Spinal cord (tissue), 10 donors: ENCODE results near the gene RRP15. TPM values are rescaled to one million over a fixed set of nuclear protein-coding genes. Genes with fewer than 3 reads are reported as not detected.

ENCODE experiments used
- DNase-seq, 6 donors: peaks; one replicate each; pipeline versions ENCODE4 v3.0.0 to v3.0.0-alpha.2; 2013 to 2015; ENCODE audit warnings: low spot score in 6 of 6, low read depth in 4 of 6
- H3K27ac ChIP-seq: one replicate; pipeline ENCODE4 v1.5.1; 2013; ENCODE audit warnings: low read depth, low read length, control low read depth
- H3K27me3 ChIP-seq: one replicate; pipeline ENCODE4 v1.6.1; 2013; ENCODE audit warnings: low read length; ENCODE audit not compliant: control insufficient read depth, insufficient read depth
- H3K36me3 ChIP-seq: one replicate; pipeline ENCODE4 v1.6.1; 2013; ENCODE audit warnings: low read length; ENCODE audit not compliant: control insufficient read depth, insufficient read depth
- H3K4me1 ChIP-seq: one replicate; pipeline ENCODE4 v1.6.1; 2013; ENCODE audit warnings: low read length; ENCODE audit not compliant: control insufficient read depth, insufficient read depth
- H3K4me3 ChIP-seq: one replicate; pipeline ENCODE4 v1.5.1; 2013; ENCODE audit warnings: low read depth, low read length, control low read depth
- H3K9me3 ChIP-seq: one replicate; pipeline ENCODE4 v1.6.1; 2013; ENCODE audit warnings: low read length; ENCODE audit not compliant: control insufficient read depth, insufficient read depth
- WGBS: methylation state at CpG from one replicate; pipeline ENCODE4 v1.1.5; 2013; ENCODE audit warnings: missing lambda C conversion rate; ENCODE audit not compliant: insufficient coverage; 5-methylcytosine and 5-hydroxymethylcytosine counted together
- polyA plus RNA-seq, 2 donors: library from polyadenylated mRNA; unstranded; fragments of 120-200 nt; gene quantifications; one replicate each; pipeline ENCODE4 v1.2.1, GENCODE V29; 2013; ENCODE audit not compliant: insufficient read length in 2 of 2
- total RNA-seq, 2 donors: library from RNA; depleted of rRNA in 1 of 2; stranded (reverse); fragments of 120-200 nt in 1 of 2; fragments of >200 nt in 1 of 2; gene quantifications; one replicate each; pipeline versions ENCODE4 v1.2.3 to v1.2.4, GENCODE V29; 2013 to 2014
- donor health status: healthy.

The RRP15 gene
- total and polyA plus RNA-seq, 4 donors = 10.3 to 15.5 (median 14.0) TPM

- no peak overlapping the region for H3K4me3 ChIP-seq
- 83% methylated on average over 1 of the region's 1 CpG for WGBS
- H3K27ac ChIP-seq = no peak overlapping the region
- no peaks in the 10 kb centered on the region for H3K9me3 ChIP-seq
- DNase-seq = no peak
- no peaks in the 10 kb centered on the region for H3K27me3 ChIP-seq
- H3K36me3 ChIP-seq = peaks cover 5% of the 10 kb centered on the region
- peaks cover 6% of the 10 kb centered on the region for H3K4me1 ChIP-seq
Observed at GRCh38 chr1:218363141-218363540, 78.0 kb downstream of the RRP15 start.

GRCh38 chr1:218364028-218364710 is 79.1 kb downstream of the RRP15 start:
- WGBS = 74% methylated on average over 6 of the region's 8 CpGs
- peaks cover 6% of the 10 kb centered on the region for H3K4me1 ChIP-seq

DNA sequence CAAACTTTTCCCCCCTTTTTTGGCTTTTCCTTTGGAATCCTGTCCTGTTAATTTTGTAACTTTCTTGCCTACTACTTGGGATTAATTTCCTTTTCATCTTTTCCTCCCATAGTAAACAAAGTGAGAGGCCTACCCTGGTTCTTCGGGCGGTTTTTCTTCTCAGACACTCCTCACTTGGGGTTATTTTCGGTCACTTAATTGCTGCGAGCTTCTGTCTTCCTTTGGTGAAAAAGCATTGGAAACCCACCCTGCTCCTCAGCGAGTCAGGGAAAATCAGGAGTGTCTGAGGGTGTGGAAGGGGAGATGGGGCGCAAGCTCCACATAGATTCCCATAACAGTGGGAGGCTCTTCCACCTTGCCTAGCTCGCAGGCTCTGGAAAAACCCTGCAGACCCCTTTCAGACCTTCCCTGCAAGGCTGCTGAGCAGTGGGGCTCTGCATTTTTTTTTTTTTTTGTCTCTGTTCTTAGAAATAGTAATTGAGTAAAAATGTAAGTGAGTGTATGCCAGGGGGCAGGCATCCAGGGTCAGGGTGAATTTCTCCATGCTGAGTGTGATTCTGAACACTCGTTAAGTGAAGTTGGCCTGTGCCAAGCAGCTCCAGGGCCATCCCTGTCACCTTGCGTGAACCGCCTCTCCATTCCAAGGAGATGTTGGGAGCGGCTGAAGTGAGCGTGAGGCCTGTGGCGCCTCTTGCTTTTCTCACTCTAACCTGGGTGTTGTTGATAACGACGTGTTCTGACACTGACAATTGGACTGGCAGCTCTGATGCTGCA is 80.3 kb downstream of the RRP15 start:
- H3K4me3 ChIP-seq = no peak overlapping the region
- H3K27me3 ChIP-seq = no peaks in the 10 kb centered on the region
- peak overlapping the region; percentile 12 for H3K27ac ChIP-seq
- peaks cover 10% of the 10 kb centered on the region for H3K36me3 ChIP-seq
- H3K9me3 ChIP-seq = no peaks in the 10 kb centered on the region
- 85% methylated on average over 7 of the region's 15 CpGs for WGBS
- peaks cover 6% of the 10 kb centered on the region for H3K4me1 ChIP-seq
- DNase-seq = no peak

More at GRCh38 chr1:218364028-218364710, 79.1 kb downstream of the RRP15 start:
- no peaks in the 10 kb centered on the region for H3K27me3 ChIP-seq
- peak overlapping the region; percentile 6 for H3K27ac ChIP-seq
- H3K4me3 ChIP-seq = no peak overlapping the region
- DNase-seq = peak in 1 of 6 donors; percentile 22
- H3K9me3 ChIP-seq = no peaks in the 10 kb centered on the region
- H3K36me3 ChIP-seq = peaks cover 10% of the 10 kb centered on the region

DNA sequence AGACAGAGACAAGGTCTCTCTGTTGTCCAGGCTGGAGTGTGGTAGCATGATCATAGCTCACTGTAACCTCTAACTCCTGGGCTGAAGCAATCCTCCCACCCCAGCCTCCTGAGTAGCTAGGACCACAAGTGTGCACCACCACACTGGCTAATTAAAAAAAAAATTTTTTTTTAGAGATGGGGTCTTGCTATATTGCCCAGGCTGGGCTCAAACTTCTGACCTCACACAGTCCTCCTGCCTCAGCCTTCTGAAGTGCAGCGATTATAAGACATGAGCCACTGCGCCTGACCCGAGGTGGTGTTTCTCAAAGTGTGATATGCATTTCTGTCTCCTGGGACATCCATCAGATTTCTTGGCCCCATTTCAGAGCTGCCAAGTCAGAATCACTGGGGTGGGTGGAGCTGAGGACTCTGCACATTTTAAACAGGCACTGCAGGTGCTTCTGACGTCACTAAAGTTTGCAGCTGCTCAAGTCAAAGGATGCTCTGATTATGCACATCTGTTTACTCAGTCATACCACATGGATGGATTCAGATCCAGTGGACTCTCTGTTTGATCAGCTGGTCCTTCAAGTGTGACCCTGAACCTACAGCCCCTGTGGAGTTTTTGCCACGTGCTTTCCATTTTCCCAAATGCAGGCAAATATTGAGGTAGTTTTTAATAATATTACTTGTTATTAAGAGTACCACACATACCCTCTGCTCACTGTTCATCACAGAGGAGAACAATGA is 81.4 kb downstream of the RRP15 start:
- peak in 1 of 6 donors; percentile 43 for DNase-seq
- WGBS = 87% methylated on average over 4 of the region's 5 CpGs
- peaks cover 6% of the 10 kb centered on the region for H3K4me1 ChIP-seq

DNA sequence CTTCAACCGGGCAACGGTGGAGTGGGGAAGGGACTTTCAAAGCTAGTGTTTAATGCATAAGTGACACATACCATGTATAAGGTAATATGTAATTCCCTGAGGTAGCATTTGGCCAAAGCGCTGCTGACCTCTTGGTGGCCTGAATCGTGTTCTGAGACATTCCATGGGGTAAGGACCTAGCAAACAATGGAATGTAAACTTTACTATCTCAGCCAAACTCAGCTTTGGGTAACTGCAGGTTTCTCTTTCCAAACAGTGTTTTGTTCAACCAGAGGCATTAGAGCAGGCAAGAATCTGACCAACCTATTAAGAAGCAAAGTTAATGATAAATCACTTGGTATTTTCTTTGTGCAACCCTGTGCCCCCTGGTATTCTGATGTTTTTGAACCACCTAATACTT is 82.0 kb downstream of the RRP15 start:
- Histone ChIP-seq H3K27ac (no peak overlapping the region), H3K4me3 (no peak overlapping the region), H3K36me3 (peaks cover 10% of the 10 kb centered on the region), H3K27me3 (no peaks in the 10 kb centered on the region), H3K4me1 (peaks cover 9% of the 10 kb centered on the region), H3K9me3 (no peaks in the 10 kb centered on the region)
- no peak for DNase-seq
- WGBS = 80% methylated on average over 2 of the region's 4 CpGs

More for the DNA sequence above, 81.4 kb downstream of the RRP15 start:
- H3K4me3 ChIP-seq = no peak overlapping the region
- no peaks in the 10 kb centered on the region for H3K27me3 ChIP-seq
- peaks cover 10% of the 10 kb centered on the region for H3K36me3 ChIP-seq
- no peaks in the 10 kb centered on the region for H3K9me3 ChIP-seq
- H3K27ac ChIP-seq = no peak overlapping the region

- H3K36me3 ChIP-seq = peaks cover 10% of the 10 kb centered on the region
- no peak overlapping the region for H3K27ac ChIP-seq
- DNase-seq = no peak
- no peak overlapping the region for H3K4me3 ChIP-seq
- WGBS = 93% methylated on average over 3 of the region's 7 CpGs
- peaks cover 14% of the 10 kb centered on the region for H3K4me1 ChIP-seq
- H3K27me3 ChIP-seq = no peaks in the 10 kb centered on the region
- H3K9me3 ChIP-seq = no peaks in the 10 kb centered on the region
Observed at GRCh38 chr1:218368686-218369085, 83.6 kb downstream of the RRP15 start.

- peak overlapping the region; percentile 33 for H3K27ac ChIP-seq
- no peaks in the 10 kb centered on the region for H3K27me3 ChIP-seq
- peaks cover 14% of the 10 kb centered on the region for H3K4me1 ChIP-seq
- DNase-seq = no peak
- no peaks in the 10 kb centered on the region for H3K9me3 ChIP-seq
- 100% methylated on average over 1 of the region's 2 CpGs for WGBS
- H3K36me3 ChIP-seq = peaks cover 10% of the 10 kb centered on the region
- no peak overlapping the region for H3K4me3 ChIP-seq
Observed at GRCh38 chr1:218369688-218370511, 84.8 kb downstream of the RRP15 start.

DNA sequence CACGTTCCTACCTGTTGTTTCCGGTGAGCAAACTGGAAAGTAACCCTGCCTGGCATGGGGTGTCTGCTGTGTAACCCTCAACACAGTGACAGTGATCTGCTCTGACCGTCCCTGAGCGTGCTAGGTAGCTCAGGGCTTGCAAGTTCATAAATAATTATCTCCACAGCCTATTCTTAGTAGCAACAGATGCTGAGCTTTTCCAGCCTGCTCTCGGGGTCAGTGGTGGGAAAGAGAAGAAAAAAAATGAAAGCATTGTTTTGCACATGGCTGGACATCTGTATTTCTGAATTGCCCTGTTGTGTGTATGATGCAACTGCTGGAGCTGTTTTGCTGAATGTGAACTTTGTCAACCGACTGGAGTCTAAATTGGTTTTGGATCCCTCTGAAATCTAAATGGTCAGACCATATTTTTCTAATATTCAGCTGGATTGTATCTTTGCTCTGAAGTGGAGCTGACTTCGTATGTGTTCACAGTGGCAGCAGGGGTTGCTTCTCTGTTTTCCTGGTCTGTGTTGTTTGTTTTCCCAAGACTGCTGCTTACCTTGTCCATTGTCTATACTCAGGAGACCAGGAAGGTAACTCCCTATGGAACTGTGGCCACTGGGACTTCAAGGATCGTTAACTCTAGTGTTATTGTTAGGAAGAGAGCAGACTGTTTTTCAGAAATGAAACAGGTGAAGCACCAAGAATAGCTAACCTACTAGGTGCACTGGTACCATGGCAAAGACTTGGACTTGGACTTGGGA is 87.0 kb downstream of the RRP15 start:
- 33% methylated on average over 3 of the region's 8 CpGs for WGBS
- DNase-seq = peak in 2 of 6 donors; percentile 17 to 72
- no peaks in the 10 kb centered on the region for H3K9me3 ChIP-seq
- H3K4me1 ChIP-seq = peaks cover 8% of the 10 kb centered on the region
- peaks cover 4% of the 10 kb centered on the region for H3K36me3 ChIP-seq
- H3K4me3 ChIP-seq = no peak overlapping the region
- no peaks in the 10 kb centered on the region for H3K27me3 ChIP-seq
- H3K27ac ChIP-seq = peak overlapping the region; percentile 54
